K562 (cell line): Measurements from ENCODE around the gene NIN. TPM values are rescaled to one million over a fixed set of nuclear protein-coding genes. Genes with fewer than 3 reads are reported as not detected.

ENCODE experiments used
- ATAC-seq: fragments of 200-7000 bp; cut with Tn5 transposase; 3 replicates; pipeline ENCODE4 v1.9.1; 2020; ENCODE audit warnings: moderate library complexity
- BruUV-seq: library from RNA; stranded (reverse); fragments of 400-500 nt; replicated peaks from 2 replicates; lab custom pipeline; 2021; lab: Mats Ljungman, UMichigan
- CTCF ChIA-PET: fragments of 300-600 bp; formaldehyde crosslinking; extraction: SDS; loops from one replicate; lab custom pipeline; 2021; ENCODE audit warnings: low intra/inter-chr PET ratio; lab: Yijun Ruan, JAX
- POLR2A ChIA-PET: fragments of 300-600, 350-650 bp; sonication (Branson Sonifier 250); formaldehyde crosslinking; extraction: SDS; loops from one replicate; lab custom pipeline; 2021; ENCODE audit warnings: antibody characterized with exemption, inconsistent platforms; lab: Yijun Ruan, JAX
- DNase-seq, 4 experiments: peaks; one replicate each; pipeline versions ENCODE4 v3.0.0 to v3.0.0-alpha.2; 2011 to 2018; ENCODE audit warnings: low spot score in 3 of 4, mixed read lengths in 3 of 4; ENCODE audit errors: extremely low read depth in 1 of 4
- FAIRE-seq: peaks from 2 replicates; lab custom pipeline; 2011; peaks lifted over from hg19 to GRCh38; lab: Jason Lieb, UNC
- H2AFZ ChIP-seq: 2 replicates; pipeline ENCODE4 v1.6.0; 2011; ENCODE audit warnings: low read depth, low read length, control low read depth, inconsistent platforms
- H3K27ac ChIP-seq: fragments of 200-600 bp; 3 replicates; pipeline ENCODE4 v1.8.0; 2011; ENCODE audit warnings: low read depth, mild to moderate bottlenecking, control low read depth, inconsistent platforms, low read length, moderate library complexity, mixed read lengths; ENCODE audit errors: extremely low read depth
- H3K27me3 ChIP-seq, 2 experiments: fragments of 300-600 bp in 1 of 2; 2 replicates in 1 of 2; 3 replicates in 1 of 2; pipeline versions ENCODE4 v1.6.0 to v1.8.0; 2011; ENCODE audit warnings: inconsistent platforms in 2 of 2, low read length in 2 of 2, mild to moderate bottlenecking in 1 of 2, mixed read lengths in 1 of 2, moderate library complexity in 1 of 2; ENCODE audit not compliant: control insufficient read depth in 2 of 2, insufficient read depth in 2 of 2
- H3K36me3 ChIP-seq: fragments of 300-600 bp; 3 replicates; pipeline ENCODE4 v1.8.0; 2011; ENCODE audit warnings: mild to moderate bottlenecking, low read length, inconsistent platforms; ENCODE audit not compliant: control insufficient read depth, insufficient read depth
- H3K4me1 ChIP-seq, 2 experiments: fragments of 200-600 bp in 1 of 2; replicated peaks in 1 of 2; 2 replicates in 1 of 2; 3 replicates in 1 of 2; pipeline versions ENCODE4 v1.5.1 to v1.8.0; 2011; ENCODE audit warnings: inconsistent platforms in 2 of 2, low read length in 2 of 2, mild to moderate bottlenecking in 1 of 2, mixed read lengths in 1 of 2, moderate library complexity in 1 of 2; ENCODE audit not compliant: control insufficient read depth in 2 of 2, insufficient read depth in 2 of 2
- H3K4me2 ChIP-seq: 2 replicates; pipeline ENCODE4 v1.6.1; 2011; ENCODE audit warnings: low read length, control low read depth, inconsistent platforms, mixed read lengths; ENCODE audit not compliant: insufficient read depth
- H3K4me3 ChIP-seq: fragments of 200-600 bp; sonication (generic), shearing (Covaris generic); 2 replicates; pipeline ENCODE4 v1.5.1; 2016; ENCODE audit warnings: control low read depth, inconsistent platforms
- H3K79me2 ChIP-seq: fragments of 200-600 bp; 3 replicates; pipeline ENCODE4 v1.8.0; 2011; ENCODE audit warnings: low read length, inconsistent platforms; ENCODE audit not compliant: control insufficient read depth, insufficient read depth
- H3K9ac ChIP-seq, 2 experiments: 2 replicates each; pipeline versions ENCODE4 v1.6.0 to v1.6.1; 2011; ENCODE audit warnings: low read depth in 2 of 2, low read length in 2 of 2, control low read depth in 1 of 2, inconsistent platforms in 1 of 2, mild to moderate bottlenecking in 1 of 2, mixed read lengths in 1 of 2; ENCODE audit not compliant: insufficient read depth in 1 of 2
- H3K9me1 ChIP-seq: one replicate; pipeline ENCODE4 v1.6.0; 2011; ENCODE audit warnings: inconsistent platforms, mild to moderate bottlenecking, low read length, moderate library complexity; ENCODE audit not compliant: control insufficient read depth, insufficient read depth
- H3K9me3 ChIP-seq: replicated peaks from 2 replicates; pipeline ENCODE4 v1.5.1; 2011; ENCODE audit warnings: low read depth, low read length, inconsistent platforms; ENCODE audit not compliant: control insufficient read depth, insufficient read depth
- H4K20me1 ChIP-seq: replicated peaks from 2 replicates; pipeline ENCODE4 v1.6.1; 2011; ENCODE audit warnings: low read length, inconsistent platforms, mixed read lengths; ENCODE audit not compliant: control insufficient read depth, insufficient read depth
- CHCHD3 ChIP-seq: fragments of 250-450 bp; sonication (Bioruptor Pico); IDR thresholded peaks from 2 replicates; pipeline ENCODE4 v2.1.2; 2022; ENCODE audit warnings: mild to moderate bottlenecking
- DIDO1 ChIP-seq: fragments of 450-650 bp; IDR thresholded peaks from 2 replicates; pipeline ENCODE4 v1.6.1; 2016; ENCODE audit warnings: low read depth, missing biosample characterization, missing genetic modification characterization
- ELF2 ChIP-seq: fragments of 250-450 bp; sonication (Bioruptor Pico); IDR thresholded peaks from 2 replicates; pipeline ENCODE4 v1.5.0; 2021; ENCODE audit warnings: mild to moderate bottlenecking
- IRF9 ChIP-seq: fragments of 450-650 bp; IDR thresholded peaks from 2 replicates; pipeline ENCODE4 v1.6.1; 2016; ENCODE audit warnings: missing biosample characterization, missing genetic modification characterization
- MTF1 ChIP-seq: fragments of 250-450 bp; sonication (Bioruptor Pico); IDR thresholded peaks from 2 replicates; pipeline ENCODE4 v1.9.0; 2021; ENCODE audit warnings: moderate library complexity, mild to moderate bottlenecking, inconsistent platforms, borderline replicate concordance
- SMC3 ChIP-seq: conservative IDR thresholded peaks from 2 replicates; pipeline ENCODE4 v1.6.1; 2011; ENCODE audit warnings: low read depth, low read length, improper control_type of control experiment; ENCODE audit not compliant: insufficient read depth
- ZMIZ1 ChIP-seq, 2 experiments: fragments of 150-350 bp in 1 of 2; IDR thresholded peaks; 2 replicates each; pipeline ENCODE4 v1.6.1; 2012 to 2016; ENCODE audit warnings: low read depth in 2 of 2, low read length in 2 of 2, mild to moderate bottlenecking in 1 of 2, moderate library complexity in 1 of 2
- ZNF592 ChIP-seq: fragments of 450-650 bp; IDR thresholded peaks from 2 replicates; pipeline ENCODE4 v1.6.1; 2017; ENCODE audit warnings: antibody characterized with exemption, mild to moderate bottlenecking
- WGBS: fragments of 100-300 bp; shearing (Covaris generic); methylation state at CpG from one replicate; pipeline ENCODE4 v1.1.6; 2016; ENCODE audit warnings: low coverage, mixed read lengths; ENCODE audit not compliant: insufficient coverage; ENCODE audit errors: missing lambda C conversion rate; 5-methylcytosine and 5-hydroxymethylcytosine counted together
- in situ Hi-C: fragments of 300-500 bp; cut with MboI; formaldehyde crosslinking; loops from 4 replicates; pipeline ENCODE4 v1.15.0; 2018; ENCODE audit warnings: inconsistent platforms, mixed read lengths
- intact Hi-C: fragments of 100-400 bp; cut with micrococcal nuclease; formaldehyde crosslinking; loops from 2 replicates; pipeline ENCODE4 v1.14.2; 2022
- polyA plus RNA-seq, 8 experiments: library from polyadenylated mRNA; depleted of rRNA in 4 of 8; stranded (reverse) in 5 of 8; unstranded in 3 of 8; fragments of >200 nt; fragmentation: Nextera tagmentation in 2 of 8; fragmentation: Illumina TruSeq in 1 of 8; extraction: Ambion mirVana in 2 of 8; extraction: Trizol in 1 of 8; gene quantifications; 2 replicates each; pipeline versions ENCODE4 v1.2.1 to v1.2.3, GENCODE V29; 2011 to 2014; ENCODE audit warnings: inconsistent platforms in 1 of 8, missing spikeins in 1 of 8
- total RNA-seq, 7 experiments: library from RNA; depleted of rRNA in 6 of 7; stranded (reverse); fragments of >200 nt in 6 of 7; fragmentation: Illumina TruSeq in 2 of 7; extraction: Trizol in 2 of 7; gene quantifications; 2 replicates each; pipeline versions ENCODE4 v1.2.1 to v1.2.3, GENCODE V29; 2011 to 2021; ENCODE audit warnings: low replicate concordance in 1 of 7

The NIN gene
- total and polyA plus RNA-seq, 9 of the 15 experiments (the other 6 are each of a cell fraction or from before 2014, with no cell fraction given) = 0.84 to 8.4 (median 5.0) TPM

- intact Hi-C loops (no loop called here), in situ Hi-C loops (loop anchor here (25.0 kb wide), 1 partner anchor 459 kb away; no protein-coding TSS in a partner anchor)
- H3K27me3 ChIP-seq = peaks cover 0 to 3% of the 10 kb centered on the region in 2 experiments; a peak in 1 of 5 replicates
- DNase-seq (no peak), FAIRE-seq (no peak), ATAC-seq (no peak)
- no peak overlapping the region for H3K9ac ChIP-seq
- no peak overlapping the region for H2AFZ ChIP-seq
- H3K4me3 ChIP-seq = no peak overlapping the region
- no peak overlapping the region for H3K4me2 ChIP-seq
- no peaks in the 10 kb centered on the region for H3K4me1 ChIP-seq
- ChIA-PET POLR2A (interaction anchor here (0.6 to 0.9 kb wide), 2 partner anchors 216 to 466 kb away, joined by 3 read pairs; no protein-coding TSS in a partner anchor), CTCF (no interaction called here)
- H4K20me1 ChIP-seq = no peaks in the 10 kb centered on the region
- no peak overlapping the region for H3K27ac ChIP-seq
- WGBS = 53% methylated on average over 3 of the region's 3 CpGs
- H3K36me3 ChIP-seq = no peaks in the 10 kb centered on the region
- H3K9me1 ChIP-seq = no peaks in the 10 kb centered on the region
- no TSS peak for BruUV-seq
- no peaks in the 10 kb centered on the region for H3K79me2 ChIP-seq
- H3K9me3 ChIP-seq = no peaks in the 10 kb centered on the region
- TF ChIP-seq IRF9 (tag) (no peak), CHCHD3 (CRISPR knock-in tag) (no peak), ZNF592 (no peak), MTF1 (no peak), ZMIZ1 (IDR thresholded peaks at IDR 0.05; ENCODE audit: low read depth in 2 of 2, low read length in 2 of 2) (no peak), DIDO1 (tag) (no peak), SMC3 (no peak), ELF2 (CRISPR knock-in tag) (no peak)
These were observed 35.1 kb downstream of the NIN start for GRCh38 chr14:50795909-50796308.
